Activated T-cell treated with anti-CD3 and anti-CD28 coated beads for 24 hours (primary cell): ENCODE data around the gene CEP135.
"Not testable (repeated sequence)": the region's sequence is repeated elsewhere in the genome, so short reads cannot be mapped to it uniquely, and the experiment has no call there.

ENCODE experiments used
- DNase-seq: peaks from one replicate; pipeline ENCODE4 v3.0.0-alpha.2; 2020; ENCODE audit warnings: low read depth

CEP135 gene

GRCh38 chr4:55947254-55947882 is 1.4 kb upstream of the CEP135 start:
- no peak for DNase-seq

- DNase-seq: peak; percentile 40
Measured at GRCh38 chr4:55947912-55948725, 626 bp upstream of the CEP135 start.

DNA sequence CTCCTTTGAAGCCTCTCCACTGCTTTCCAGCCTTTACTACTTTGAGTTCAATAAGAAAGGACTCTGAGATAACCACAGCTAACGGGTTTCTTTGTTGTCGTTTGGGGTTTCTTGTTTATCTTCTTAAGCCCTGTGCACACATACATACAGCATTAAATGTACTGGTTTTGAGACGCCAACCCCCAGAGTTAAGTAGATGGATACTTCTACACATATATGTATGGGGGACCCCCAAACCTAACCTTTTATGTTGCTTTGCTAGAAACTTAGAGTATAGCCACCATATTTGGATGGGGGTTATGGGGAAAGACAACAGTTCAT is 697 bp downstream of the CEP135 start:
- no peak for DNase-seq

DNA sequence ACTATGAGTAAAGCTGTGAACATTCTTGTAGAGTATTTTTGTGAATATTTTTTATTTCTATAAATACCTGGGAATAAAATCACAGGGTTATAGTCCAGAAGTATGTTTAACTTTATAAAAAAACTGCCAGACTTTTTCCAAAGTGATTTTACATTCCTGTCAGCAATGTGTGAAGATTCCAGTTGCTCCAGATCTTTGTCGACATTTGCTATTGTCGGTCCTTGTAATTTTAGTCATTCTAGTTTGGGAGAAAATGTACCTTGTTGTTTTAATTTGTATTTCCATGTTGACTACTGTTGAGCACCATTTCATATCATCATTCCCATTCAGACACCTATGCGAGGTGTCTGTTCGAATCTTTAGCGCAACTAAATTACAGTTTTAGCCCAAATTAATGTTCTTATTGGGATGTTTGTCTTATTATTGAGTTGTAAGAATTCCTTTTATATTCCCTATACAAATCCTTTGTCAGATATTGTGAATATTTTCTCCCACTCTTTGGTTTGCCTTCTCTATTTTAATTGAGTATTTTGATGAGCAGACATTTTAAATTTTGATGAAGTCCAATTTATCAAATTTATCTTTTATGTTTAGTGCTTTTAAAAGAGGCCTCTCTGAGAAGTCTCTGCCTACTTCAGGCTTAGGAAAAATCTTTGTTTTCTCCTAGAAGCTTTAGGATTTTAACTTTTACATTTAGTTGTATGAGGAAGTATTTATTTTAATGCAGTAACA is 2.6 kb downstream of the CEP135 start:
- DNase-seq: no peak

DNA sequence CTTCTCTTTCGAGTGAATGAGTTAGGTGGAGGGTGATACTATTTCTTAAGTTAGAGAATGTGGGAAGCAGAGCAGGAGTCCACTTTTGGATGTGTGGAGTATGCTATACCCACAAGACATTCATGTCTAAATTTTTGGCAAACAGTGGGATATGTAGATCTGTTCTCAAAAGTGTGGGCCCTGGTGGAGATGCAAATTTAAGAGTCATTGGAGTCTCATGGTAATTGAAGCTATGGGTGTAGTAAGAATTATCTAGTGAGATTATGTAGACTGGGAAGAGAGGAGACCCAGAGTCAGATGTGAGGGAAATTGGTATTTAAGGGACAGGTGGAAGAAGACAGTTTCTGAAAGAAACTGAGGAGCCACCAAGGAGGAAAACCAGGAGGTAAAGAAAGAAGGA is 7.0 kb downstream of the CEP135 start:
- no peak for DNase-seq

DNA sequence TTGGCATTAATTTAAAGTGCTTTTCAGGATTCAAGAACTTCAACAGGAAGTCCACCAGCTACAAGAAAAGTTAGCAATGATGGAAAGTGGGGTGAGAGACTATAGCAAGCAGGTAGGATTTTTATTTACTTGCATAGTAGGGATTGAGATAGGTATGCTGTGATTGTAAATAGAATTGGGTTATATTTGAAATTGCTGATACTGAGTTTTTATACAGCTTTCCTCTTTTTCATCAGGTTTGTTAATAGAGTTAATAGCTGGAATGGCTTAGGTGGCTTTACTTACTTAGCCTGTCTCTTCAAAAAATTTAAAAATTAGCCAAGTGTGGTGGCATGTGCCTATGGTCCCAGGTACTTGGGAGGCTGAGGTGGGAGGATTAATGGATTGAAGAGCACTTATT is 10.9 kb downstream of the CEP135 start:
- no peak for DNase-seq

- DNase-seq: no peak
Measured at GRCh38 chr4:55964046-55964445, 15.3 kb downstream of the CEP135 start.

DNA sequence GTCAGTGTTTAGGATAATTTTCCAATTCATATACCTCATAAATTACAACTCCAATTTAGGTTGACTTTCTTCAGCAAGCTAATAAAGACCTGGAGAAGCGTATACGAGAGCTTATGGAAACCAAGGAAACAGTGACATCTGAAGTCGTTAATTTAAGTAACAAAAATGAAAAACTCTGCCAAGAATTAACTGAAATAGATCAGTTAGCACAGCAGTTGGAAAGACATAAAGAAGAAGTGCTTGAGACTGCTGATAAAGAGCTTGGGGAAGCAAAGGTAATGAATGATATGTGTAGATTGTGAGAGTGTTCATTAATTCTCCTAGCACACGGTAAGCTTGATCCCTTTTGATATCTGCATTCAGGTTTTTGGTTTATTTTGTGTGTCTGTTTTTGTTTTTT is 16.8 kb downstream of the CEP135 start:
- DNase-seq: no peak

DNA sequence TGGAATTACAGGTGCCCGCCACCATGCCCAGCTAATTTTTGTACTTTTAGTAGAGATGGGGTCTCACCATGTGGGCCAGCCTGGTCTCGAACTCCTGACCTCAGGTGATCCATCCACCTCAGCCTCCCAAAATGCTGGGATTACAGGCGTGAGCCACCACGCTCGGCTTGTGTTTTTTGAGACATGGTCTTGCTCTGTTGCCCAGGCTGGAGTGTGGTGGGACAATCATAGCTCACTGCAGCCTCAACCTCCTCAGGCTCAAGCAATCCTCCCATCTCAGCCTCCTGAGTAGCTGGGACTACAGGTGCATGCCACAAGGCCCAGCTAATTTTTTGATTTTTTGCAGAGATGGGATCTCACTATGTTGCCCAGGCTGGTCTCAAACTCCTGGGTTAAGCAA is 17.6 kb downstream of the CEP135 start:
- DNase-seq: not testable (repeated sequence)

DNA sequence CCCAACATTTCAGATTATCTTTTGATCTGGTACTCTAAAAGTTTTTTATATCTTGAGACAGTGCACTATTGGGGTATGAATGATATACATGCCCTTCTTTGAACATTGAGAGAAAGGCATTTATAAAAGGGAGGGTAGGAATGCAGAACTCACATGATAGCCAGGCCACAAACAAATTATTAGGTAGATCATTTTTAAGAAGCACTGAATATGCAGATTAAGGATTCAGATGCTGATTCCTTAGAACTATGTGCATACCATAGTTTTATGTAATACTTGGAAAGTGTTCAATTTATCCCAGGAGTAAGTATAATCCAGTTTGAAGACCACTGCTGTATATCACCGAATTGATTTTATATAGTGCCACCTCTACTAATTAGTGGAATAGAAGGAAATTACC is 18.6 kb downstream of the CEP135 start:
- no peak for DNase-seq

- no peak for DNase-seq
Measured at GRCh38 chr4:55973650-55974049, 24.9 kb downstream of the CEP135 start.

- no peak for DNase-seq
Measured at GRCh38 chr4:55977811-55978210, 29.1 kb downstream of the CEP135 start.

DNA sequence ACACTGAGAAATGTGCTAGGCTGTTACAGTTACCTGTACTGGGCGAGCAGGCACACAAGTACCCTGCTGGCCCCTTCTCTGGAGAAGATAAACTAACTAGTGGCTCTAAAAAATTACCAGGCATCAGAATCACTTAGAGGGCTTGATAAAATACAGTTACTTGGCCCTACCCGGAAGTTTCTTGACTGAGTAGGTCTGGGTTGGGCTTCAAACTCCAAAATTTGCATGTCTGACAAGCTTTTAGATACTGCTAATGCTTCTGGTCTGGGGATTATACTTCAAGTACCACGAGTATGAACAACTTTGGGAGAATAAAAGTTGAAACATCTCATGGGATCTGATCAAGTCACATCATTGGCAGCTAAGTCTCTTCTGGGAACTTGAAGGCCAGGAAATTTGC is 30.8 kb downstream of the CEP135 start:
- no peak for DNase-seq

DNA sequence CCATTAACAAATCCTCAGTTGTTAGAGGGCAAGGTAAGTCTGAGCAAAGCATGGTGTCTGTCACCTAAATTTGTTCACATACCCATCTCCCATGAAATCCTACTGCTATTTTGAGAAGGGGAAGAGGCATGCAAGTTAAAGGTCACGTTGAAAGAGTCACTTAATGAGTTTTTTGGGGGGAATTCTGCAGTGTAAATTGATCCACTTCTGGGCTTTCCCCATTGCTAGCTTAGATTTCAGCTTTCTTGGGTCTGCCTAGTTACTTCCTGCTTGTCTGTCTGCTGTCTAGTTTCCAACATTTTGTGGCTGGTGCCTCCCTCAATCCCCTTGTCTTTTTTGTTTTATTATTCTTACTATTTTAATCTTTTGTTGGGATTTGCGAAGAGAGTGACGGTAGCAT is 32.0 kb downstream of the CEP135 start:
- no peak for DNase-seq

GRCh38 chr4:55982976-55983375 is 34.2 kb downstream of the CEP135 start:
- no peak for DNase-seq

DNA sequence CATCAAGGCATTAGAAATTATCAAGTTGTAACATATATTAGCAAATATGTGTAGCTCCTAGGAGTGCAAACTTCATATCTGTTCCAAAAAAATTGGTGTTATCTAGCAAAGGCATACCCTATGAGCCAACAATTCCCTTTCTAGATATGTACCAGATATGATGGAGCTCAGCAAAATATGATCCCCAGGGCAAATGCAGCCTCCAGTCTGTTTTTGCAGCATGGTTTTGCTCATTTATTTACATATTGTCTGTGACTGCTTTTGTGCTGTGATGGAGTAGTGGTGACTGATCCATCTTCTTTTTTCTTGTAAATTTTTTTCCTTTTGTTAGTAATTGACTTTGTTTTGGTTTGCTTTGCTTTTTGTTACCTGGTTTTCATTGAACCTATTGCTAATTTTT is 41.0 kb downstream of the CEP135 start:
- no peak for DNase-seq

- no peak for DNase-seq
Measured at GRCh38 chr4:55993994-55994663, 45.4 kb downstream of the CEP135 start.

DNA sequence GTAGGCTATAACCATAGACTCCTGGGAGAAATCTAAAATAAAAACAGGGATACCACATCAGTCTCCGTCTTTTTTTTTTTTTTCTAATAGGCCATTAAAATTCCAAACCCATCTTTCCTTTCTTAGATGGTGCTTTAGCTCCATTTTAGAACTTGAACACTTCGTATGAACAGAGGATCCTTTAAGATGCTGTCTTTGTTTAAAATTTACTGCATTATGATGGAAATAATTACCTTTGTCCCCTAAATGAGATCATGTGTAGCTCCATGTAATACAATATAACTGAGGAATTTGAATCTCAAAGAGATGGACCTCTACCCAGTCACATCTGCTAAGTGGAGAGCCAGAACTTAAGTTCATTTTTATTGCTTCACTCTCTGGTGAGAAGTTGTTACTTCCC is 47.9 kb downstream of the CEP135 start:
- no peak for DNase-seq

- DNase-seq: no peak
Measured at GRCh38 chr4:56003606-56004005, 54.9 kb downstream of the CEP135 start.

GRCh38 chr4:56004235-56004634 is 55.5 kb downstream of the CEP135 start:
- no peak for DNase-seq

- no peak for DNase-seq
Measured at GRCh38 chr4:56007154-56007553, 58.4 kb downstream of the CEP135 start.

DNA sequence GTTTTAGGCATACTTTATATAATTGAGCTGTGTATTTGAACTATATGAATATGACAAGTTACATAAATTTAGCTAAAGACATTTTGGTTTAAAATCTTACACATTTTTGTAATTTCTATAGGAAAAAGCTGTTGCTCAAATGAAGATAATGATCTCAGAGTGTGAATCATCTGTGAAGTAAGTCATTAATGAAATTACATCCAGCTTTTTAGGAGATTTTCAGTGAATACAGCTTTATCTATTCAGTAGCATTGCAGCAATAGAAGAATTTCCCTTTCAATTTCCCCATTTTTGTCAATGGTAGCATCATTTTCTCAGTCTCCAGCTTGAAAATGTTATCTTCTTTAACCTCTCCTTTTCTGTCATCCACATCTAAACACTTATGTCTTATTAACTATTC is 59.5 kb downstream of the CEP135 start:
- no peak for DNase-seq

- DNase-seq: no peak
Measured at GRCh38 chr4:56026596-56026995, 77.9 kb downstream of the CEP135 start.
